Measurements from ENCODE around the gene PTPRD.

PTPRD gene

DNA sequence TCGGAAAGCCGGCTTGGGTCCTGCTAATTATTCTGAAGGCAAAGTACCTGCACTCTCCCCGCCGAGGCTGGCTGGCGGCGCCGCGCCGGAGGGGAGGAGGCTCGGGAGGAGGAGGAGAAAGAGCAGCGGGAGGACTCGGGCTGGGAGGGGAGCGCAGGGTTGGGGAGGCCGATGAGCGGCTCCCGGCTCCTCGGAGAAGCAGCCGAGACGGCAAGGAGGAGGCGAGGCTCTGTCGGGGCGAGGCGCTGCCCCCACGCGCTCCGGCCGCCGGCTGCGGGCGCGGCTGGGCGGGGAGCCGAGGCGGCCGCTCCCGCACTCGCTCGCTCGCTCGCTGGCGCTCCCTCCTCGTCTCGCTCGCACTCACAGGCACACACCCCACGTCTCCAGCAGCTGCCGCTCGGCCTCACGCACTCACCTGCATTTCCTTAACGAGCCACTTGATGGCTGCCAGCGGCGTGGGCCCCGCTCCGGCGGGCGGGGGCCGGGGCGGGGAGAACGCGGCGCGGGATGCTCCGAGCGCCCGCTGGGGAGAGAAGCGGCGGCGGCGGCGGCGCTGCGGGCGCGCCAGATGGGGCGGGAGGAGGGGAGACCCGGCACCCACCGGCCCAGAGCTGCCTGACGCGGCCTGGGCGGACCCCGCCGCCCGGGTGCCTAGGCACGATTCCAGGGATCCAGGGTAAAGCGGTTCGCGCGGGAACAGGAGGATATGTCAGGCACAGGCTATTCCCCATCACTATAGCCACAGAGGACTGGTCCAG, at the start of gene PTPRD:
Gene PTPRD, minus strand, starts transcription at position 362 of the 758 bp plus-strand sequence.
- in situ Hi-C loops (cut with HindIII; ENCODE audit: low sequenced_read_pairs) = no loop called here
- DNase-seq (ENCODE audit: low read depth) = peak; percentile 13
- H3K4me3 ChIP-seq (ENCODE audit: low read depth, low read length) = peak within 1 kb of the TSS; percentile 53
- TF ChIP-seq, protein P1, sequence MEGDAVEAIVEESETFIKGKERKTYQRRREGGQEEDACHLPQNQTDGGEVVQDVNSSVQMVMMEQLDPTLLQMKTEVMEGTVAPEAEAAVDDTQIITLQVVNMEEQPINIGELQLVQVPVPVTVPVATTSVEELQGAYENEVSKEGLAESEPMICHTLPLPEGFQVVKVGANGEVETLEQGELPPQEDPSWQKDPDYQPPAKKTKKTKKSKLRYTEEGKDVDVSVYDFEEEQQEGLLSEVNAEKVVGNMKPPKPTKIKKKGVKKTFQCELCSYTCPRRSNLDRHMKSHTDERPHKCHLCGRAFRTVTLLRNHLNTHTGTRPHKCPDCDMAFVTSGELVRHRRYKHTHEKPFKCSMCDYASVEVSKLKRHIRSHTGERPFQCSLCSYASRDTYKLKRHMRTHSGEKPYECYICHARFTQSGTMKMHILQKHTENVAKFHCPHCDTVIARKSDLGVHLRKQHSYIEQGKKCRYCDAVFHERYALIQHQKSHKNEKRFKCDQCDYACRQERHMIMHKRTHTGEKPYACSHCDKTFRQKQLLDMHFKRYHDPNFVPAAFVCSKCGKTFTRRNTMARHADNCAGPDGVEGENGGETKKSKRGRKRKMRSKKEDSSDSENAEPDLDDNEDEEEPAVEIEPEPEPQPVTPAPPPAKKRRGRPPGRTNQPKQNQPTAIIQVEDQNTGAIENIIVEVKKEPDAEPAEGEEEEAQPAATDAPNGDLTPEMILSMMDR (IDR thresholded peaks at IDR 0.05; ENCODE audit: low read depth, low read length, missing control alignments) = peak; percentile 43

DNA sequence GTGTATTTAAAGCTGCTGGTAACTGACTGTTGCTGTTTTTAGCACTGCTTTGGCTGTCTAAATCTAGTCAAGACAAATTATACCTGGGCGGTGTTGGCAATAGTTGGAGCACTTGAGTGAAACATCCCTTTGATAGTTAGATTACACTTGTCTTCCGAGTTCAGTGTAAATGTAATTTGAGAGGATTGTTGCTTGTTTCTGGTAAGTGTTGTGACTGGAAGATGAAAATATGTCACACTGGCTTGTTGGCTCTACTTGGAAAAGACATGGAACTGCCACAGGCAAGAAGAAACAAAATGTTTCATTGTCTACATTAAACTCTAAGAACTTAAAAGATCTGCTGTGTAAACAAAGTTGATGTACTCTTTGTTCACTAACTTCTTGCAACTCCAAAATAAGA, 49.2 kb upstream of the PTPRD start:
- TF ChIP-seq, protein P1 (IDR thresholded peaks at IDR 0.05; ENCODE audit: low read depth, low read length, missing control alignments) = no peak
- in situ Hi-C loops (cut with HindIII; ENCODE audit: low sequenced_read_pairs) = no loop called here
- no peak overlapping the region for H3K4me3 ChIP-seq (ENCODE audit: low read depth, low read length)
- no peak for DNase-seq (ENCODE audit: low read depth)

DNA sequence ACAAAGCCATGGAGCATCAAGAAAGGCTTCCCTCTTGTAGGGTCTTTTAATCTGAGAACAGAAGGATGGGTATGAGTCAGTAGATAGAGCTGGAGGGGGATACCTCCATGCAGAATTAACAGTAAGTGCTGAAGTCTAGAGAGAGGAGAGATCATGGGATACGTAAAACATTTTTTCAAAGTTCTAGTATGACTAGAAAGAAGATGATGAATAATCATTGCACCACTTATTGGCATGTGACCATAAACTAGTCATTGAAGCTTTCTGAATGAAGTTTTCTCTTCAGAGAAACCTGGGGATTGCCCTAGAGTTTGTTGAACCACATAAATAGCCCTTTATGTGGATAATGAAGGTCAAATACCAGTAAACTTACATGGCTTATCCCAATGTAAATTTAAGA, 48.6 kb upstream of the PTPRD start:
- in situ Hi-C loops (cut with HindIII; ENCODE audit: low sequenced_read_pairs) = no loop called here
- H3K4me3 ChIP-seq (ENCODE audit: low read depth, low read length) = no peak overlapping the region
- TF ChIP-seq, protein P1 (IDR thresholded peaks at IDR 0.05; ENCODE audit: low read depth, low read length, missing control alignments) = no peak
- no peak for DNase-seq (ENCODE audit: low read depth)

DNA sequence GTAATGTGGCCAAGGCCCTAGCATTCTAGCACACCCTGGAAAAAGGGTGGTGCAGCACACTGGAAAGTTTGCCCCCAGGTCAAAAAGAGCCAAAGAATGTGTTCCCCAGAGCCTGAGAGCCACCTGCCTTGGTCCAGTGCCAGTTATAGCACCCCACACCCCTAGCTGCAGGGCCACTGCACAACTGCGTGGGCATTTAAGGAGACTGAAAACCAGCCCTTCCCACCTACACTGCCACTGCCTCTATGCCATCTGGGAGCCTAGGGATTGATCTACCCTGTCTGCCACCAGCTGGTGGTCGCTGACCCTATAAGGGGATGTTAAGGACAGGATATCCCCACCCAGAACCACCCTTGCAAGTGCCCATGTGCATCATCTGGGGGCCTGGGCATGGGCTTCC, 38.2 kb upstream of the PTPRD start:
- in situ Hi-C loops (cut with HindIII; ENCODE audit: low sequenced_read_pairs) = no loop called here
- no peak overlapping the region for H3K4me3 ChIP-seq (ENCODE audit: low read depth, low read length)
- no peak for DNase-seq (ENCODE audit: low read depth)
- TF ChIP-seq, protein P1 (IDR thresholded peaks at IDR 0.05; ENCODE audit: low read depth, low read length, missing control alignments) = no peak

GRCh38 chr9:10649076-10649475, 36.3 kb upstream of the PTPRD start:
- no peak for DNase-seq (ENCODE audit: low read depth)
- TF ChIP-seq, protein P1 (IDR thresholded peaks at IDR 0.05; ENCODE audit: low read depth, low read length, missing control alignments) = no peak
- no peak overlapping the region for H3K4me3 ChIP-seq (ENCODE audit: low read depth, low read length)
- in situ Hi-C loops (cut with HindIII; ENCODE audit: low sequenced_read_pairs) = no loop called here

- TF ChIP-seq, protein P1 (IDR thresholded peaks at IDR 0.05; ENCODE audit: low read depth, low read length, missing control alignments) = no peak
- in situ Hi-C loops (cut with HindIII; ENCODE audit: low sequenced_read_pairs) = no loop called here
- DNase-seq (ENCODE audit: low read depth) = no peak
- H3K4me3 ChIP-seq (ENCODE audit: low read depth, low read length) = no peak overlapping the region
These were observed 21.0 kb upstream of the PTPRD start for GRCh38 chr9:10633785-10634184.
